ENCODE results near the gene GLG1.

DNA sequence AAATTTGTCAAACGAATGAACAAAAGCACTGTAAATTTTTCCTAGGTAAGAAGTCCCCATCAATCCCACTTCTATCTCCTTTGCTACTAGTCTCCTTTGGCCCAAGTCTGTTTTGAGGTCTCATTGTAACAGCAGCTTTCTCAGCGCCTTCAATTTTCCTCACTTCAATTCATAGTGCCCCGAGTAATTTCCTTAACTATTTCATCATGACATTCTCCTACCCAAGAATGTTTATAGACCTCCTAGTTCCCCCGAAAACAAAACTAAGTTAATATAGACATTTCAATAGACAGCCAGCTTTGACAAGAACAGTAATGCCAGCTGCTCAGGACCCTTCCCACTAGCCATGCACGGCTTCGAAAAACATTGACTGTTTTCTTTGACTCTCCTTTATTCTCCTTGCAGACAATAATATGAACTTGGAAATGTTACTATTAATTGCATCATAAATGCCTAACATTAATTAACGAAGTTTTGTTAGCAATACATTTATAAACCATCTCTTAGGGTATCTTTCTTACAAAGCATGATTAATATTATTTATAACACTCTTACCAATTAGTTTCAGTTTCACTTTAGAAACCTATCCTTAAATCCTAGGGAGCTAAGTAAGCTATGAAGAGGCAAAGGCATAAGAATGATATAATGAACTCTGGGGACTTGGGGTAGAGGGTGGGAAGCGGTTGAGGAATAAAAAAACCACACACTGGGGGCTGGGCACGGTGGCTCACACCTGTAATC is 22.8 kb downstream of the GLG1 start:
- TF ChIP-seq, protein P1, sequence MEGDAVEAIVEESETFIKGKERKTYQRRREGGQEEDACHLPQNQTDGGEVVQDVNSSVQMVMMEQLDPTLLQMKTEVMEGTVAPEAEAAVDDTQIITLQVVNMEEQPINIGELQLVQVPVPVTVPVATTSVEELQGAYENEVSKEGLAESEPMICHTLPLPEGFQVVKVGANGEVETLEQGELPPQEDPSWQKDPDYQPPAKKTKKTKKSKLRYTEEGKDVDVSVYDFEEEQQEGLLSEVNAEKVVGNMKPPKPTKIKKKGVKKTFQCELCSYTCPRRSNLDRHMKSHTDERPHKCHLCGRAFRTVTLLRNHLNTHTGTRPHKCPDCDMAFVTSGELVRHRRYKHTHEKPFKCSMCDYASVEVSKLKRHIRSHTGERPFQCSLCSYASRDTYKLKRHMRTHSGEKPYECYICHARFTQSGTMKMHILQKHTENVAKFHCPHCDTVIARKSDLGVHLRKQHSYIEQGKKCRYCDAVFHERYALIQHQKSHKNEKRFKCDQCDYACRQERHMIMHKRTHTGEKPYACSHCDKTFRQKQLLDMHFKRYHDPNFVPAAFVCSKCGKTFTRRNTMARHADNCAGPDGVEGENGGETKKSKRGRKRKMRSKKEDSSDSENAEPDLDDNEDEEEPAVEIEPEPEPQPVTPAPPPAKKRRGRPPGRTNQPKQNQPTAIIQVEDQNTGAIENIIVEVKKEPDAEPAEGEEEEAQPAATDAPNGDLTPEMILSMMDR (IDR thresholded peaks at IDR 0.05 in 2 of 3, conservative IDR thresholded peaks at IDR 0.05 in 1 of 3; ENCODE audit: borderline replicate concordance in 1 of 3, insufficient read depth in 1 of 3, low read depth in 2 of 3, low read length in 2 of 3): no peak
- TF ChIP-seq CBX3 (IDR thresholded peaks at IDR 0.05; ENCODE audit: low read depth) (no peak), TCF7L2 (IDR thresholded peaks at IDR 0.05; ENCODE audit: borderline replicate concordance, extremely low read depth, insufficient read depth, insufficient read length) (no peak), POLR2A (IDR thresholded peaks at IDR 0.05; ENCODE audit: borderline replicate concordance, extremely low read depth, insufficient read depth, insufficient read length) (no peak), POLR2AphosphoS5 (IDR thresholded peaks at IDR 0.05; ENCODE audit: low read depth, low read length) (no peak), CEBPB (IDR thresholded peaks at IDR 0.05; ENCODE audit: low read depth) (no peak)
- TF ChIP-seq, protein P2, sequence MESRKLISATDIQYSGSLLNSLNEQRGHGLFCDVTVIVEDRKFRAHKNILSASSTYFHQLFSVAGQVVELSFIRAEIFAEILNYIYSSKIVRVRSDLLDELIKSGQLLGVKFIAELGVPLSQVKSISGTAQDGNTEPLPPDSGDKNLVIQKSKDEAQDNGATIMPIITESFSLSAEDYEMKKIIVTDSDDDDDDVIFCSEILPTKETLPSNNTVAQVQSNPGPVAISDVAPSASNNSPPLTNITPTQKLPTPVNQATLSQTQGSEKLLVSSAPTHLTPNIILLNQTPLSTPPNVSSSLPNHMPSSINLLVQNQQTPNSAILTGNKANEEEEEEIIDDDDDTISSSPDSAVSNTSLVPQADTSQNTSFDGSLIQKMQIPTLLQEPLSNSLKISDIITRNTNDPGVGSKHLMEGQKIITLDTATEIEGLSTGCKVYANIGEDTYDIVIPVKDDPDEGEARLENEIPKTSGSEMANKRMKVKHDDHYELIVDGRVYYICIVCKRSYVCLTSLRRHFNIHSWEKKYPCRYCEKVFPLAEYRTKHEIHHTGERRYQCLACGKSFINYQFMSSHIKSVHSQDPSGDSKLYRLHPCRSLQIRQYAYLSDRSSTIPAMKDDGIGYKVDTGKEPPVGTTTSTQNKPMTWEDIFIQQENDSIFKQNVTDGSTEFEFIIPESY (IDR thresholded peaks at IDR 0.05; ENCODE audit: extremely low read depth, insufficient replicate concordance, low read length): no peak
